HG03139 (cell line): ENCODE data around the gene CTLA4.
"Not testable (repeated sequence)": the region's sequence is repeated elsewhere in the genome, so short reads cannot be mapped to it uniquely, and the experiment has no call there.

Experiments
- ATAC-seq: cut with Tn5 transposase; IDR thresholded peaks from one replicate; pipeline ENCODE4 v1.9.1; 2021; ENCODE audit not compliant: unreplicated experiment

CTLA4 gene

GRCh38 chr2:203855274-203855673 lies 12.3 kb upstream of the CTLA4 start:
- no peak for ATAC-seq

- ATAC-seq, result no peak
Measured at GRCh38 chr2:203857656-203858055, 9.9 kb upstream of the CTLA4 start.

- ATAC-seq, result no peak
Measured at GRCh38 chr2:203858176-203858575, 9.4 kb upstream of the CTLA4 start.

- no peak for ATAC-seq
Measured at GRCh38 chr2:203859030-203859789, 8.4 kb upstream of the CTLA4 start.

GRCh38 chr2:203861197-203861596 lies 6.4 kb upstream of the CTLA4 start:
- ATAC-seq, result no peak

- ATAC-seq, result no peak
Measured at GRCh38 chr2:203861607-203862006, 6.0 kb upstream of the CTLA4 start.

GRCh38 chr2:203869223-203870042 lies 1.9 kb downstream of the CTLA4 start:
- no peak for ATAC-seq

- no peak for ATAC-seq
Measured at GRCh38 chr2:203870481-203870880, 2.9 kb downstream of the CTLA4 start.

- ATAC-seq, result no peak
Measured at GRCh38 chr2:203870941-203871340, 3.4 kb downstream of the CTLA4 start.

GRCh38 chr2:203871371-203871983 lies 3.9 kb downstream of the CTLA4 start:
- ATAC-seq, result peak; percentile 96

- no peak for ATAC-seq
Measured at GRCh38 chr2:203873461-203873860, 5.9 kb downstream of the CTLA4 start.

- no peak for ATAC-seq
Measured at GRCh38 chr2:203873921-203874631, 6.5 kb downstream of the CTLA4 start.

GRCh38 chr2:203875471-203875870 lies 7.9 kb downstream of the CTLA4 start:
- no peak for ATAC-seq

GRCh38 chr2:203876328-203876727 lies 8.8 kb downstream of the CTLA4 start:
- ATAC-seq, result no peak

GRCh38 chr2:203878063-203878462 lies 10.5 kb downstream of the CTLA4 start:
- no peak for ATAC-seq

GRCh38 chr2:203880557-203881125 lies 13.1 kb downstream of the CTLA4 start:
- ATAC-seq, result no peak

GRCh38 chr2:203881185-203881584 lies 13.6 kb downstream of the CTLA4 start:
- not testable (repeated sequence) for ATAC-seq

- no peak for ATAC-seq
Measured at GRCh38 chr2:203882551-203882950, 15.0 kb downstream of the CTLA4 start.

GRCh38 chr2:203886661-203887151 lies 19.1 kb downstream of the CTLA4 start:
- no peak for ATAC-seq

- ATAC-seq, result no peak
Measured at GRCh38 chr2:203887677-203888076, 20.1 kb downstream of the CTLA4 start.

GRCh38 chr2:203889542-203889941 lies 22.0 kb downstream of the CTLA4 start:
- no peak for ATAC-seq
